ENCODE results near the gene SORCS2. TPM values are rescaled to one million over a fixed set of nuclear protein-coding genes. Genes with fewer than 3 reads are reported as not detected.
A peak's percentile ranks its signal among the peaks of the same experiment; 100 is the strongest.

Gene SORCS2
- total RNA-seq, 5 donors from 2014 or later (not counting 1 experiment from before 2014, with no cell fraction given), result 0.22 TPM; not detected in 4

DNA sequence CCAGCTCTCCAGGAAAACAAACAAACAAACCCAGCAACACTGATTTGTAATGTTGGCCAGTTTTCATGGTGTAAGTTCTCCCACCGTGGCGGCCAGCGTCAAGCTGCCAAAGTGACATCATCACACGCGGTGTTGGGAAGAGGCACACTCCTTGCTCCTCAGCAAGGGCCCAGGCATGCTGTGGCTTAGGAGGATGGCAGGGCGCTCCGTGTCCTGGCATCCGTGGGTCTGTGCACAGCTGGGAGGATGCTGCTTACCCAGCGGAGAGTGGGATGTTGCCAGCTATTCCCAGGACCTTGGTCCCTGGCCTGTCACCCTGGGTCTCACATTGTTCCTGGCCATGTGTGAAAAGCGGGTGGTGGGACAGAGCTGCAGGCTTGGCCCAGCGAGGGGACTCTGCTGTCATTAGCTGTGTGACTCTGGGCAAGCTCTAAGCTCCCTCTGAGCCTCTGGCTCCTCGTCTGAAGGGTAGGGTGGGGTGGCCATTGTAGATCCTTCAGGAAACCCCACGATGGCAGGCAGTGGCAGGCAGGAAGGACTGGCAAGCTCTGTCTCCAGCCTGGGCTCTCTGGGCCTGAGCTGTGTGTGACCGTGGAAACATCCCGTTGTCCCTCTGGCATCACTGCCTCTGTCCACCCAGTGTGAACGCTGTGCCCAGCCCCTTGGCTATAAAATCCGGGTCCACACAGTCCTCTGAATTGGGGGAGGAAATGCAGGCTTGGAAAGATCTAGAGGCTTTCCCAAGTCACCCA lies 231.6 kb downstream of the SORCS2 start:
- H3K9me3 ChIP-seq, result no peaks in the 10 kb centered on the region
- no peaks in the 10 kb centered on the region for H3K36me3 Mint-ChIP-seq
- no peaks in the 10 kb centered on the region for H3K4me1 ChIP-seq (ENCODE audit: control insufficient read depth in 1 of 2, extremely low read depth in 1 of 2, insufficient read depth in 2 of 2, low read length in 2 of 2)
- no peak overlapping the region for H3K27ac Mint-ChIP-seq
- no peaks in the 10 kb centered on the region for H3K4me1 Mint-ChIP-seq
- ChIA-PET CTCF (interaction anchor here in 1 of 2 donors (0.6 kb wide), 1 partner anchor 388 kb away, joined by 7 read pairs; no protein-coding TSS in a partner anchor), POLR2A (no interaction called here)
- H3K9me3 Mint-ChIP-seq, result no peaks in the 10 kb centered on the region
- ATAC-seq (replicated peaks in 1 of 4), result no peak
- no peak overlapping the region for H3K27ac ChIP-seq (ENCODE audit: low read length)
- H3K27me3 Mint-ChIP-seq, result peaks cover 5 to 11% of the 10 kb centered on the region in 2 donors
- 74% methylated on average over 16 of the region's 17 CpGs for WGBS (ENCODE audit: insufficient coverage)
- H3K27me3 ChIP-seq (replicated peaks in 1 of 2; ENCODE audit: control insufficient read depth in 2 of 2, extremely low read depth in 1 of 2, insufficient read depth in 2 of 2, low read length in 1 of 2), result peaks cover 0 to 20% of the 10 kb centered on the region in 2 experiments
- no peak overlapping the region for H3K4me3 ChIP-seq (ENCODE audit: control insufficient read depth in 1 of 2, extremely low read depth in 1 of 2, low read length in 1 of 2)
- H3K4me3 Mint-ChIP-seq, result no peak overlapping the region
- no peaks in the 10 kb centered on the region for H3K36me3 ChIP-seq (ENCODE audit: control insufficient read depth in 2 of 2, extremely low read depth in 1 of 2, insufficient read depth in 1 of 2, low read length in 1 of 2)
- DNase-seq, result peak in 1 of 35 experiments; percentile 14

DNA sequence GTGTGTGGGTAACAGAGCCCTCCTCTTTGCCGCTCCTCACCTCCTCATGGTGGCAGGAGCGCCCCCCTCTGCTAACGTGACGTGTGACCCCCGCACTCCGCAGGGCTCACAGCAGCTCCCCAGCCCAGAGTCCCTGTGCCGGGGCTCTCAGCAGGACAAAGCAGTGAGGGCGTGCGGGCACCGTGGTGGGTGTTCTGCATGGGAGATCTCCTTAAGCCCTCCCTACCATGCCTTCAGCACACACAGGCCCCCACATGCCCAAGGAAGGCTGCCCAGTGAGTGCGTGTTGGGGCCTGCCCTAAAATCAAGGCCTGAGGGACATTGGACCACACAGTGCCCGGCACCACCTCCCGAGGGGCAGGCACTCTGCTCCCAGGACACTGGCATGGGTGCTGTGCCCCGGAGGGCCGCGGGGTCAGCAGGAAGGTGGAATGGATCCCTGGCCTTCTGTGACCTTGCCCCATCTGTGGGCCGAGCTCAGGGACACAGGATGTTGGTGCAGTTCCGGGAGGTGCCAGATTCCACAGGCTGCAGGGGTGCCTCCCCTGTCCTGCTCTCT lies 232.3 kb downstream of the SORCS2 start:
- H3K4me3 Mint-ChIP-seq, result no peak overlapping the region
- ChIA-PET POLR2A (no interaction called here), CTCF (interaction anchor here in 1 of 2 donors (0.6 kb wide), 1 partner anchor 389 kb away, joined by 7 read pairs; no protein-coding TSS in a partner anchor)
- H3K27ac Mint-ChIP-seq, result no peak overlapping the region
- Histone ChIP-seq H3K27me3 (replicated peaks in 1 of 2; ENCODE audit: control insufficient read depth in 2 of 2, extremely low read depth in 1 of 2, insufficient read depth in 2 of 2, low read length in 1 of 2) (peaks cover 0 to 23% of the 10 kb centered on the region in 2 experiments), H3K36me3 (ENCODE audit: control insufficient read depth in 2 of 2, extremely low read depth in 1 of 2, insufficient read depth in 1 of 2, low read length in 1 of 2) (no peaks in the 10 kb centered on the region), H3K27ac (ENCODE audit: low read length) (no peak overlapping the region), H3K9me3 (no peaks in the 10 kb centered on the region), H3K4me3 (ENCODE audit: control insufficient read depth in 1 of 2, extremely low read depth in 1 of 2, low read length in 1 of 2) (no peak overlapping the region), H3K4me1 (ENCODE audit: control insufficient read depth in 1 of 2, extremely low read depth in 1 of 2, insufficient read depth in 2 of 2, low read length in 2 of 2) (no peaks in the 10 kb centered on the region)
- 76% methylated on average over 13 of the region's 18 CpGs for WGBS (ENCODE audit: insufficient coverage)
- H3K4me1 Mint-ChIP-seq, result no peaks in the 10 kb centered on the region
- no peak for ATAC-seq (replicated peaks in 1 of 4)
- no peak for DNase-seq
- H3K36me3 Mint-ChIP-seq, result no peaks in the 10 kb centered on the region
- peaks cover 5 to 11% of the 10 kb centered on the region in 2 donors for H3K27me3 Mint-ChIP-seq
- no peaks in the 10 kb centered on the region for H3K9me3 Mint-ChIP-seq

DNA sequence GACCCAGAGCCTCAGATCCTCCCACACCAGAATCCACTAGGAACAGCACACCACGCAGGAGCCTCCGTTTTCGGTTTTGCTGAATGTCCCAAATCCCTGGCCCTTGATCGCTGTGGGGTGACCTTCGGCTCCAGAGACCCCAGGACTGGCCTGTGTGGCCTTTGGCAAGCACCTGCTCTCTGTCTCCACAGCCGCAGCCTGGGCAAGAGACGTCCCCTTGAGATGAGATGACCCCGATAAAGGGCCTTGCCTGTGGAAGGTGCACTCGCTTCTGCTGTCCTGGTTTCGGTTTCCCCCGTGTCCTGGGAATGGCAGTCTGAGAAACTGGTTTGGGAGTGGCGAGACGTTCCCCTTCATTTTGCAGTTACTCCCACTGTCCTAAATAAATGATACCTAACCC lies 232.8 kb downstream of the SORCS2 start:
- Mint-ChIP-seq H3K4me3 (no peak overlapping the region), H3K36me3 (no peaks in the 10 kb centered on the region), H3K9me3 (no peaks in the 10 kb centered on the region), H3K27ac (no peak overlapping the region), H3K27me3 (peaks cover 5 to 11% of the 10 kb centered on the region in 2 donors), H3K4me1 (no peaks in the 10 kb centered on the region)
- H3K36me3 ChIP-seq (ENCODE audit: control insufficient read depth in 2 of 2, extremely low read depth in 1 of 2, insufficient read depth in 1 of 2, low read length in 1 of 2), result no peaks in the 10 kb centered on the region
- ChIA-PET CTCF (no interaction called here), POLR2A (no interaction called here)
- peaks cover 0 to 23% of the 10 kb centered on the region in 2 experiments for H3K27me3 ChIP-seq (replicated peaks in 1 of 2; ENCODE audit: control insufficient read depth in 2 of 2, extremely low read depth in 1 of 2, insufficient read depth in 2 of 2, low read length in 1 of 2)
- no peaks in the 10 kb centered on the region for H3K4me1 ChIP-seq (ENCODE audit: control insufficient read depth in 1 of 2, extremely low read depth in 1 of 2, insufficient read depth in 2 of 2, low read length in 2 of 2)
- DNase-seq (no peak), ATAC-seq (replicated peaks in 1 of 4) (no peak)
- H3K27ac ChIP-seq (ENCODE audit: low read length), result no peak overlapping the region
- 84% methylated on average over 7 of the region's 13 CpGs for WGBS (ENCODE audit: insufficient coverage)
- no peaks in the 10 kb centered on the region for H3K9me3 ChIP-seq
- no peak overlapping the region for H3K4me3 ChIP-seq (ENCODE audit: control insufficient read depth in 1 of 2, extremely low read depth in 1 of 2, low read length in 1 of 2)

DNA sequence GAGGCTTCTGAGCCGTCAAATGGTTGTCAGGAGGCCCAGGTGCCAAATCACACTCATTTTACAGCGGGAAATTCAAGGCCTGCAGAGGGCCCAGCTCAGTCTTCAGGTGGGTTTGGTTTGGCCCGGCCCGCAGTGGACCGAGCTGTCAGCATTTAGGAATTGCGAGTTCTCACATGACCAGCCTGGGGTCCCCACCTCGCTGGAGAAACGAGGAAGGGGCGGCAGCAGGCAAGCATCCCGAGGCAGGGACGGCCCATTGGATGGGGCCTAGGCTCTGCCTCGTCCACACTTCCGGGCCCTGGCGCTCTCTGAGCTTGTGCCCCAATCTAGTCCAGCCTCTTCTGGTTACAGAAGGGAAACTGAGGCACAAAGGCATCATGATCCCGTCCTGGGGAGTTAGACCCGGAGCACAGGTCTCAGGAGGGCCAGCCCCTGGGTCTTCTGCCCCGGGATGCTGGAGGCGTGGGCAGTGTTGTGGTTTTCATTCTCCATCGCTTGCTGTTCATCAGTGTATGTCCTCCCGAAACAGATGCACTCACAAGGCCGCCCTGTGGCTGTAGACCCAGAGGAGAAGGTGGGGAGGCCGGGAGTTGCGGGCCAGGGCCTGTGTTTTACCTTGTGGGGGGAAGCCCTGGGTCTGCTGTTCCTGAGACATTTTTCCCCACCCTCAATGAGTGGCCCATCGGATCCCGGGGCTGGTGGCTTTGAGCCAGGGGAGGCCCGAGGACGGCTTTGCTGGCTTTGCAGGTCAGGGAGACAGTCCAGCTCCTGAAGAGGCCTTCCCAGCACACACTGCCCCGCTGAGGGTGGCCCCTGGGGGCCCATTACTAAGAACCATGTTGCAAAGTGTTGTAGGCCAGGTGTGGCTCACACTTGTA lies 233.5 kb downstream of the SORCS2 start:
- H3K9me3 ChIP-seq, result no peaks in the 10 kb centered on the region
- WGBS (ENCODE audit: insufficient coverage), result 78% methylated on average over 23 of the region's 28 CpGs
- peaks cover 0 to 19% of the 10 kb centered on the region in 2 experiments for H3K27me3 ChIP-seq (replicated peaks in 1 of 2; ENCODE audit: control insufficient read depth in 2 of 2, extremely low read depth in 1 of 2, insufficient read depth in 2 of 2, low read length in 1 of 2)
- Mint-ChIP-seq H3K9me3 (no peaks in the 10 kb centered on the region), H3K4me3 (no peak overlapping the region), H3K4me1 (no peaks in the 10 kb centered on the region), H3K27me3 (peaks cover 5 to 11% of the 10 kb centered on the region in 2 donors), H3K36me3 (no peaks in the 10 kb centered on the region), H3K27ac (no peak overlapping the region)
- H3K27ac ChIP-seq (ENCODE audit: low read length), result no peak overlapping the region
- no peak overlapping the region for H3K4me3 ChIP-seq (ENCODE audit: control insufficient read depth in 1 of 2, extremely low read depth in 1 of 2, low read length in 1 of 2)
- no peaks in the 10 kb centered on the region for H3K4me1 ChIP-seq (ENCODE audit: control insufficient read depth in 1 of 2, extremely low read depth in 1 of 2, insufficient read depth in 2 of 2, low read length in 2 of 2)
- H3K36me3 ChIP-seq (ENCODE audit: control insufficient read depth in 2 of 2, extremely low read depth in 1 of 2, insufficient read depth in 1 of 2, low read length in 1 of 2), result no peaks in the 10 kb centered on the region
- POLR2A ChIA-PET, result no interaction called here
- CTCF ChIA-PET, result no interaction called here
- DNase-seq (peak in 1 of 35 experiments; percentile 1), ATAC-seq (replicated peaks in 1 of 4) (no peak)

DNA sequence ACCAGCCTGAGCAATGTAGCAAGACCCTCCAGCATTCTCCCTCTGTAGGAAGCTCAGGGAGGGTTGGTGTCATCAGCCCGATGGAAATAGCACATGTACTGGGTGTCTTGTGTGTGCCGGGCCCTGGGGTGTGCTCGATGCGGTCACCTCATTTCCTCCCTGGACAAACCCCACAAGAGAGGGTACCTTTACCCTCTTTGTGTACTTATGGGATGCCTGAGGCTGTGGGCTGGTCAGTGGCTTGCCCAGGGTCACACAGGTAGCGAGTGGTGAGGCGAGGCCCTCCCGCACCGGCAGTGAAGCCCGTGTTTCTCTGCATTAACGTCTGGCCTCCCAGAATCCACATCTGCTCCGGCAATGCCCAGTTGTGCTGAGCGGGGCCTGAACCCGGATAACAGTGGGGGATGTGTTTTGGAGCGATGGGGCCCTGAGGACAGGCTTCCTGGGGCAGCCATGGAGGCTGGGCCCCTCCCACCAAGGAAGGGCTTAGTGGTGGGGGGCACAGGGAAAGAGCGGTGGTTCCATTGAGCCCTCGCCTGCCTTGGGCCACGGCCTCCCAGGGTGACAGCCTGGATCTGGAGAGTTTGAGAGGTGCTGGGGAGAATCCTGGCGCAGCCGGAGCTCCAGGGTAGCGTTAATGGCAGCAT lies 234.3 kb downstream of the SORCS2 start:
- no peak for ATAC-seq (replicated peaks in 1 of 4)
- ChIA-PET POLR2A (no interaction called here), CTCF (no interaction called here)
- Histone ChIP-seq H3K4me1 (ENCODE audit: control insufficient read depth in 1 of 2, extremely low read depth in 1 of 2, insufficient read depth in 2 of 2, low read length in 2 of 2) (no peaks in the 10 kb centered on the region), H3K27ac (ENCODE audit: low read length) (no peak overlapping the region), H3K36me3 (ENCODE audit: control insufficient read depth in 2 of 2, extremely low read depth in 1 of 2, insufficient read depth in 1 of 2, low read length in 1 of 2) (no peaks in the 10 kb centered on the region), H3K27me3 (replicated peaks in 1 of 2; ENCODE audit: control insufficient read depth in 2 of 2, extremely low read depth in 1 of 2, insufficient read depth in 2 of 2, low read length in 1 of 2) (peaks cover 0 to 18% of the 10 kb centered on the region in 2 experiments), H3K9me3 (no peaks in the 10 kb centered on the region), H3K4me3 (ENCODE audit: control insufficient read depth in 1 of 2, extremely low read depth in 1 of 2, low read length in 1 of 2) (no peak overlapping the region)
- peak in 1 of 35 experiments; percentile 0 for DNase-seq
- Mint-ChIP-seq H3K4me1 (no peaks in the 10 kb centered on the region), H3K36me3 (no peaks in the 10 kb centered on the region), H3K27ac (no peak overlapping the region), H3K9me3 (no peaks in the 10 kb centered on the region), H3K4me3 (no peak overlapping the region), H3K27me3 (peaks cover 5 to 11% of the 10 kb centered on the region in 2 donors)
- 84% methylated on average over 16 of the region's 20 CpGs for WGBS (ENCODE audit: insufficient coverage)

DNA sequence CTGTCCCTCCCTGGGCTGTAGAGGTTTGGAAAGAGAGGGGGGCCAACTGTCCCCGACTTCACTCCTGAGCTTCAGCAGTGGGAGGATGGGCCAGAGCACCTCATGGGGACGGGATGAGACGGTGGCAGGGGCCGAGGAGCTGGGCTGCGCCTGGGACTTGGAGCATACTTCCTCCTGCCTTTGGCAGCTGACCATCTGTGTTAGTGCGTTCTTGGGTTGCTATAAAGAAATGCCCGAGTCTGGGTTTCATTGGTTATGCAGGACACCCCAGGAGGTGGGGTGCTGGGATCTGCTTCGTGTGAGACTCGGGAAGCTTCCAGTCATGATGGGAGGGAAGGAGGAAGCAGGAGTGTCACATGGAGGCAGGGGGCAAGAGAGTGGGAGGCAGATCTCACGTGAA lies 235.0 kb downstream of the SORCS2 start:
- Histone ChIP-seq H3K36me3 (ENCODE audit: control insufficient read depth in 2 of 2, extremely low read depth in 1 of 2, insufficient read depth in 1 of 2, low read length in 1 of 2) (no peaks in the 10 kb centered on the region), H3K4me1 (ENCODE audit: control insufficient read depth in 1 of 2, extremely low read depth in 1 of 2, insufficient read depth in 2 of 2, low read length in 2 of 2) (no peaks in the 10 kb centered on the region), H3K27ac (ENCODE audit: low read length) (no peak overlapping the region), H3K27me3 (replicated peaks in 1 of 2; ENCODE audit: control insufficient read depth in 2 of 2, extremely low read depth in 1 of 2, insufficient read depth in 2 of 2, low read length in 1 of 2) (peaks cover 0 to 18% of the 10 kb centered on the region in 2 experiments), H3K4me3 (ENCODE audit: control insufficient read depth in 1 of 2, extremely low read depth in 1 of 2, low read length in 1 of 2) (no peak overlapping the region), H3K9me3 (no peaks in the 10 kb centered on the region)
- Mint-ChIP-seq H3K9me3 (no peaks in the 10 kb centered on the region), H3K36me3 (no peaks in the 10 kb centered on the region), H3K4me1 (no peaks in the 10 kb centered on the region), H3K4me3 (no peak overlapping the region), H3K27me3 (peaks cover 5 to 11% of the 10 kb centered on the region in 2 donors), H3K27ac (no peak overlapping the region)
- 68% methylated on average over 6 of the region's 10 CpGs for WGBS (ENCODE audit: insufficient coverage)
- no peak for ATAC-seq (replicated peaks in 1 of 4)
- DNase-seq, result peak in 2 of 35 experiments; percentile 5 to 10
- ChIA-PET POLR2A (no interaction called here), CTCF (no interaction called here)
